Bronchial epithelial cell (primary cell): ENCODE data around the gene ARID3B. TPM values are rescaled to one million over a fixed set of nuclear protein-coding genes. Genes with fewer than 3 reads are reported as not detected.
"Not testable (repeated sequence)": the region's sequence is repeated elsewhere in the genome, so short reads cannot be mapped to it uniquely, and the experiment has no call there.

Experiments used
- DNase-seq: peaks from one replicate; pipeline ENCODE4 v3.0.0-alpha.2; 2010; ENCODE audit warnings: low read depth
- FAIRE-seq: peaks from 2 replicates; lab custom pipeline; 2011; peaks lifted over from hg19 to GRCh38; lab: Jason Lieb, UNC
- H3K27me3 ChIP-seq: 2 replicates; pipeline ENCODE4 v1.5.1; 2011; ENCODE audit warnings: low read length; ENCODE audit not compliant: control insufficient read depth, insufficient read depth
- H3K36me3 ChIP-seq: 2 replicates; pipeline ENCODE4 v1.5.1; 2011; ENCODE audit warnings: low read length; ENCODE audit not compliant: control insufficient read depth, insufficient read depth
- H3K4me3 ChIP-seq: 2 replicates; pipeline ENCODE4 v1.5.1; 2011; ENCODE audit warnings: mild to moderate bottlenecking, low read depth, low read length, control low read depth
- total RNA-seq: library from RNA; depleted of rRNA; stranded (reverse); fragments of >200 nt; gene quantifications from 2 replicates; pipeline ENCODE4 v1.2.1, GENCODE V29; 2014
- TF ChIP-seq, protein P1 (sequence below): IDR thresholded peaks from 2 replicates; pipeline ENCODE4 v1.5.1; 2011; ENCODE audit warnings: mild to moderate bottlenecking, moderate library complexity, low read length, control low read depth, inconsistent platforms; ENCODE audit not compliant: insufficient read depth, severe bottlenecking

ARID3B gene
- total RNA-seq, 1 donor from 2014 or later, result 3.4 TPM

DNA sequence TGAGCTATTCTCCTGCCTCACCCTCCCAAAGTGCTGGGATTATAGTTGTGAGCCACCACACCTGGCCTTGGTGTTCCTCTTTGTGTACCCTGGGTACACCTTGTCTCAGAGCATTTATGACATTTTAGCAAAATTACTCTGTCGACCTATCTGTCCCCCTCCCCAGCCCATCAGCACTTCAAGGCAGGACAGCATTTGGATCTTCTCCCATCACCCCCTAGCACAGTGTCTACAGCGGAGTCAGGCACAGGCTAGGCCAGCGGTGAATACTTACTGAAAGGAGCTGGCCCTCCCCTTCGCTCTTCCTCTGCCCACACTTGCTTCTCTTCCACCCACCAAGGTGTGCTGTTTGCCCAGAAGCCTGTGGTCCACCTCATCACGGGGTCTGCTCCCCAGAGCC is 54.3 kb downstream of the ARID3B start:
- H3K36me3 ChIP-seq, result peaks cover 20% of the 10 kb centered on the region
- FAIRE-seq (no peak), DNase-seq (no peak)
- H3K4me3 ChIP-seq, result no peak overlapping the region
- no peaks in the 10 kb centered on the region for H3K27me3 ChIP-seq
- TF ChIP-seq, protein P1, sequence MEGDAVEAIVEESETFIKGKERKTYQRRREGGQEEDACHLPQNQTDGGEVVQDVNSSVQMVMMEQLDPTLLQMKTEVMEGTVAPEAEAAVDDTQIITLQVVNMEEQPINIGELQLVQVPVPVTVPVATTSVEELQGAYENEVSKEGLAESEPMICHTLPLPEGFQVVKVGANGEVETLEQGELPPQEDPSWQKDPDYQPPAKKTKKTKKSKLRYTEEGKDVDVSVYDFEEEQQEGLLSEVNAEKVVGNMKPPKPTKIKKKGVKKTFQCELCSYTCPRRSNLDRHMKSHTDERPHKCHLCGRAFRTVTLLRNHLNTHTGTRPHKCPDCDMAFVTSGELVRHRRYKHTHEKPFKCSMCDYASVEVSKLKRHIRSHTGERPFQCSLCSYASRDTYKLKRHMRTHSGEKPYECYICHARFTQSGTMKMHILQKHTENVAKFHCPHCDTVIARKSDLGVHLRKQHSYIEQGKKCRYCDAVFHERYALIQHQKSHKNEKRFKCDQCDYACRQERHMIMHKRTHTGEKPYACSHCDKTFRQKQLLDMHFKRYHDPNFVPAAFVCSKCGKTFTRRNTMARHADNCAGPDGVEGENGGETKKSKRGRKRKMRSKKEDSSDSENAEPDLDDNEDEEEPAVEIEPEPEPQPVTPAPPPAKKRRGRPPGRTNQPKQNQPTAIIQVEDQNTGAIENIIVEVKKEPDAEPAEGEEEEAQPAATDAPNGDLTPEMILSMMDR, result no peak

DNA sequence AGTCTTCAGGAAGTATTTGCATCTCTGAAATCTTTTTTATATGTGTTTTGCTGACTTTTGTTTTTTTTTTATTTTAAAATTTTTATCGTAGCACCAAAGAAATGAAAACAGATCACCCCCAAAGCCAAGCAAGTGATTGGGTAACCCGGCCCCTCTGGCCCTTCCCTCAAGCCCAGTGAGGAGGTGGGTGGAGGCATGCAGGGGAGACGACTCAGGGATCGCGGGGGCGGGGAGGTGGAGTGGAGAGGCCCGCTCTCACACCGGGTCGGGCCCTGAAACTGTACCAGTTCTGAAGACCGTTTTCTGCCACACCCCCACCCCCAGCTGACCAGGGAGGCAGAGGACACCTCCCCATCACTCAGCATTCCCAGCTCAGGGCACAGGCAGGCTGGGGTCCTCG is 55.7 kb downstream of the ARID3B start:
- FAIRE-seq, DNase-seq, H3K27me3 ChIP-seq, H3K4me3 ChIP-seq: not testable (repeated sequence)
- peaks cover 16% of the 10 kb centered on the region for H3K36me3 ChIP-seq

DNA sequence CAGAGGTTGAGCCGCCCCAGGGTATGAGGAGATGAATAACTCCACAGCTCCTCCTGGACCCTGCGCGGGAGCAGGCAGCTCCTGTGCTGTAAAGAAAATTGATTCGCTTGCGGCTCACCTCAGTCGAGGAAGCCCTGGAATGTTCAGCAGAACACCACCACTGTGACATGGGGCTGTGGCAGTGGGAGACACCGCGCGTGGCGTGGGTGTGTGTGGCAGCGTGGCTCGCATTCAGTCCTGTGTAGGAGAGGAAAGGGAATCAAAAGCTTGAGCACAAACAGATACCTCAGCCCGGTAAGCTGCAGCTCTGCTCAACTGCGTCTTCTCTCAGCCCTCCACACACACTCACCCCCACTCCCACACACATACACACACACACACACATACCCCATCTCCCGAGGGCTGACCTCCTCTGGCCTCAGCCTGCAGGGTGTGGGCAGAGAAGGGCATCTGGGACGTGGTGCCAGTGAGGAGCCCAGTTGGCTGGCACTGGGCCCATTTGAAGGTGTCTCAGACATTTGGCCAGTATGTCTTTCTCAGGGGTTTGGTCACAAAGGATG is 56.2 kb downstream of the ARID3B start:
- H3K27me3 ChIP-seq, DNase-seq, H3K4me3 ChIP-seq, FAIRE-seq: not testable (repeated sequence)
- H3K36me3 ChIP-seq, result peaks cover 11% of the 10 kb centered on the region

DNA sequence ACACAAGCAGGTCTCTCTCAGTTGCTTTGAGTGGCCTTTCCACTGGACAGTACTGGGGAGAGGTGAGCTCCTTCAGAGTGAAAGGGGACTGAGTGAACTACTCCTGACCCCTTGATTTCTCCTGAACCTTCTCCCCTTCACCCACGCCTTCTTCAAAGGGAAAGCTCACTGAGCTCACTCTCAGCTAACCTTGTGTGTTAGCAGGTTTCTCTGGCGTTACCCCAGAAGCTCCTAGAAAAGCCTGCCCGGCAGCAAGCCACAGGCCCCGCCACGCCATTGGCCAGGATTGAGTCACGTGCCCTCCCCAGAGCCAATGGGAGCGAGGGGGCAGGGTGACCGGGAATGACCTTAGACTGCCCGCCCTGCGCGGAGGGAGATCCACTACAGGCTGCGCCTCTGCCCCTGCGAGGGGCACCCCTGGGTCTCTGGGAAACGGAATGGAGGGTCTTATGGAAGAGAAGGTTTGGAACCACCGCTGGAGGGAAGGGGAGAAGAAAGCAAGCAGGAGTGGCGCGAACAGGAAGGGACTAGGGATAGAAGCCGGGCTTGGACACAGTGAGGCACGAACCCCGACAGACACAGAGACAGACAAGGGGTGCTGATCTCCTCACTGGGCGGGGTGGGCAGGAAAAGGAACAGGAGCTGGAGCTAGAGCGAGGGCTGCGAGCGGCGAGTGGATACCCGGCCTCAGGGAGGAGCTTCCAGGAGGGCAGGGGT is 57.3 kb downstream of the ARID3B start:
- DNase-seq, result peak; percentile 82
- TF ChIP-seq, protein P1, result no peak
- Histone ChIP-seq H3K4me3 (peak overlapping the region; percentile 61), H3K27me3 (no peaks in the 10 kb centered on the region), H3K36me3 (peaks cover 2% of the 10 kb centered on the region)
- FAIRE-seq, result no peak

DNA sequence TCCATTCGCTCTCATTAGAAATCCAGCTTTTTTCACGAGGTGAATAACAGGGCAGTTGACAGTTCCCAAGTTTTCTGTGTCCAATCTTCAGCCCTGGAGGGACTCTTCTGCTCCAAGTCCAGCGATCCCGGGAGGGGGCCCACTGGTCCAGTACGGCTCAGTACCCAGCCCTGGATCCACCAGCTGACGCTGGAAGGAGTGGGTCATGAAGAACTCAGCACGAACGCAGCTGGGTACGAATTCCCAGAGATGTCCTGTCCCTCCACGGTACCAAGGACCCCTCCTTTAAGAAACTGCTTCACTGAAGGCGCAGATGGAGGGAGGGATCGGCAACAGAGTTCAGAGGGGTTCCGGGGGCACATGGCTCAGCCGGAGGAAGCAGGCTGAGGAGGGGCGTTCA is 58.1 kb downstream of the ARID3B start:
- no peak for FAIRE-seq
- TF ChIP-seq, protein P1, result no peak
- DNase-seq, result no peak
- H3K27me3 ChIP-seq, result no peaks in the 10 kb centered on the region
- H3K4me3 ChIP-seq, result peak overlapping the region; percentile 61
- peaks cover 1% of the 10 kb centered on the region for H3K36me3 ChIP-seq

DNA sequence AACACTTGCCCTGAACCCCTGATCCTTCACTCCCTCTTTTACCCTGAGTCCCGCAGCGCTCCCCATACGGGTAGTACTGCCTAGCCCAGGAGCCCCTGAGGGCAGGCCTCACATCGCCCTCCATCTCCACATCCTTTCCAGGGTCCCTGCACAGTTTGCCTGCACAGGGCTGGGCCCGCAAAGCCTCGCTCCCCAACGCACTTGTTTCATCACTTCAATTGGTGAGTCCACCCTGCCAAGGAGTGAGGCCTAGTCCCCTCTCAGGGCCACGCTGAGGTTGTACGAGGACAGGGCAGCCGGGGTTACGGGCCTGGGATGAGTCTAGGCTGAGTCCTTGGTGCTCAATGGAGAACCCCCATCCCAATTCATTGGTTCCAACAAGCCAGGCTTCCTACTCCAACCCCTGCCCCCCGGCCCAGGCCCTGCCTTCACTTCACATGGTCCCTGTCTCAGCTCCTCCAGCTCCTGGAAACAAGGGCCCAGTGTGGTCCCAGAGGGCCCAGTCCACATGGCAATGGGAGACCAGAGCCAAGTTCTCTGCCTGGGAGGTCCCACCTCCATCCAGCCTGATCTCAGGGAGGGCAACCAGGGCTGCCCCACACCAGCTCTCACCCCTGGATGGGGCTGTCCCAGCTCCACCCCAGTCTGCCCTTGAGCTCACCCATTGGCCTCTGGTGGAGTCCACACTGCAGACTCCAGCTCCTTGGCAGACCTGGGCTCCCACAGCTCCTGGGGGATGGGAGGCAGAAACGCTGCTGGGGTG is 62.2 kb downstream of the ARID3B start:
- FAIRE-seq, result no peak
- Histone ChIP-seq H3K36me3 (no peaks in the 10 kb centered on the region), H3K27me3 (no peaks in the 10 kb centered on the region), H3K4me3 (no peak overlapping the region)
- TF ChIP-seq, protein P1, result no peak
- DNase-seq, result no peak
